ENCODE measurements around the gene DCDC2. TPM values are rescaled to one million over a fixed set of nuclear protein-coding genes. Genes with fewer than 3 reads are reported as not detected.

Gene DCDC2
- total RNA-seq, 4 donors from 2014 or later: 0.29 to 0.64 (median 0.42) TPM

DNA sequence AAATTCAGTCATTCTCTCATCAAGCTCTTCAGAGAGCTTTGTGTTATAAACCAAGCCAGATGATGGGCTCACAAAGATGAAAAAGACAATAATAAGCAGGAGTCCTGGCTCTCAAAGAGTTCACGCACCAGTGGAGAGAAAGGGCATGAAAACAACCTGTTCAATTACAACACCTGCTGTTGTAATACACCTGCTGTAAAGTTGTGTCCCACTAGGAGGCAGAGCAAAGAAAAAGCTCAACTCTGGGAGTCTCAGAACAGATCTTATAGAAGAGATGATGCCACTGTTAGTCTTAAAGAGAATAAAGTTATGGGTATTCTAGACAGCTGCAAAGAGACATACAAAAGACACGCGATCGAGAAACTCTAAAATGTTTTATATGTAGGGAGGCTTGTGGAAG is 100.6 kb downstream of the DCDC2 start:
- intact Hi-C loops (cut with DNase I; ENCODE audit: low total_unique reads): no loop called here
- no peaks in the 10 kb centered on the region for H3K36me3 ChIP-seq
- no peaks in the 10 kb centered on the region for H3K4me1 ChIP-seq
- no peak for TF ChIP-seq POLR2A (IDR thresholded peaks at IDR 0.05)
- TF ChIP-seq, protein P1, sequence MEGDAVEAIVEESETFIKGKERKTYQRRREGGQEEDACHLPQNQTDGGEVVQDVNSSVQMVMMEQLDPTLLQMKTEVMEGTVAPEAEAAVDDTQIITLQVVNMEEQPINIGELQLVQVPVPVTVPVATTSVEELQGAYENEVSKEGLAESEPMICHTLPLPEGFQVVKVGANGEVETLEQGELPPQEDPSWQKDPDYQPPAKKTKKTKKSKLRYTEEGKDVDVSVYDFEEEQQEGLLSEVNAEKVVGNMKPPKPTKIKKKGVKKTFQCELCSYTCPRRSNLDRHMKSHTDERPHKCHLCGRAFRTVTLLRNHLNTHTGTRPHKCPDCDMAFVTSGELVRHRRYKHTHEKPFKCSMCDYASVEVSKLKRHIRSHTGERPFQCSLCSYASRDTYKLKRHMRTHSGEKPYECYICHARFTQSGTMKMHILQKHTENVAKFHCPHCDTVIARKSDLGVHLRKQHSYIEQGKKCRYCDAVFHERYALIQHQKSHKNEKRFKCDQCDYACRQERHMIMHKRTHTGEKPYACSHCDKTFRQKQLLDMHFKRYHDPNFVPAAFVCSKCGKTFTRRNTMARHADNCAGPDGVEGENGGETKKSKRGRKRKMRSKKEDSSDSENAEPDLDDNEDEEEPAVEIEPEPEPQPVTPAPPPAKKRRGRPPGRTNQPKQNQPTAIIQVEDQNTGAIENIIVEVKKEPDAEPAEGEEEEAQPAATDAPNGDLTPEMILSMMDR (IDR thresholded peaks at IDR 0.05 in 4 of 5, conservative IDR thresholded peaks at IDR 0.05 in 1 of 5): no peak
- H3K27me3 ChIP-seq: no peaks in the 10 kb centered on the region
- in situ Hi-C loops (cut with MboI; ENCODE audit: low sequenced_read_pairs in 4 of 4): no loop called here
- DNase-seq (no peak), ATAC-seq (no peak)
- no peak overlapping the region for H3K4me3 ChIP-seq
- no peaks in the 10 kb centered on the region for H3K9me3 ChIP-seq
- no peak overlapping the region for H3K27ac ChIP-seq

DNA sequence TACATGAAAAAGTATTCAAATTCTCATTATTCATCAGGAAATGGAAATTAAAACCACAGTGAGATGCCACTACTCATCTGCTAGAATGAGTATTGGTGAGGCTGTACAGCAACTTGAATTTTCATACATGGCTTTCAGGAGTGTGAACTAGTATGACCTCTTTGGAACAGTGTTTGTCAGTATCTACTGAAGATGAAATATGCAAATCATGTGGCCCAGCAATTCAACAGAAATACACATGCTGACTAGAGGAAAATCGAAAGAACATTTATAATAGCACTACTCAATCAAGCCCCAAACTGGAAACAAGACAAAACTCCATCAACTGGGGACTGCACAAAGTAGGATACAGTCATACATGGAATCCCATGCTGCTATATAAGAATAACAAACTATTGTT is 102.2 kb downstream of the DCDC2 start:
- in situ Hi-C loops (cut with MboI; ENCODE audit: low sequenced_read_pairs in 4 of 4) (no loop called here), intact Hi-C loops (cut with DNase I; ENCODE audit: low total_unique reads) (no loop called here)
- H3K4me3 ChIP-seq: no peak overlapping the region
- no peak for ATAC-seq
- no peak overlapping the region for H3K27ac ChIP-seq
- H3K4me1 ChIP-seq: no peaks in the 10 kb centered on the region
- H3K9me3 ChIP-seq: no peaks in the 10 kb centered on the region
- H3K27me3 ChIP-seq: no peaks in the 10 kb centered on the region
- H3K36me3 ChIP-seq: no peaks in the 10 kb centered on the region
- TF ChIP-seq POLR2A (IDR thresholded peaks at IDR 0.05): no peak
- DNase-seq: no peak

DNA sequence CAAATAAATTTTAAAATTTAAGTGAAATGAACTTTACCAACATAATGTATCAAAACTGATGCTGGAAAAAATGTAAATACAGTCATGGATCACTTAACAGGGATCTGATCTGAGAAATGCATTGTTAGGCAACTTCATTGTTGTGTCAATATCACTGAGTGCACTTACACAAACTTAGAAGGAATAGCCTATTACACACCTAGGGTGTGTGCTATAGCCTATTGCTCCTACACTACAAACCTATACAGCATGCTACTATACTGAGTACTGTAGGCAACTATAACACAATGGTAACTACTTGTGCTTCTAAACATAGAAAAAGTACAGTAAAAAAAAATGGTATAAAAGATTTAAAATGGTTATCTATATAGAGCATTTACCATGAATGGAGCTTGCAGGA is 104.5 kb downstream of the DCDC2 start:
- no peaks in the 10 kb centered on the region for H3K27me3 ChIP-seq
- intact Hi-C loops (cut with DNase I; ENCODE audit: low total_unique reads) (no loop called here), in situ Hi-C loops (cut with MboI; ENCODE audit: low sequenced_read_pairs in 4 of 4) (no loop called here)
- H3K27ac ChIP-seq: no peak overlapping the region
- DNase-seq (no peak), ATAC-seq (no peak)
- H3K4me3 ChIP-seq: no peak overlapping the region
- no peaks in the 10 kb centered on the region for H3K9me3 ChIP-seq
- TF ChIP-seq POLR2A (IDR thresholded peaks at IDR 0.05): no peak
- TF ChIP-seq, protein P1 (IDR thresholded peaks at IDR 0.05 in 4 of 5, conservative IDR thresholded peaks at IDR 0.05 in 1 of 5): no peak
- H3K4me1 ChIP-seq: no peaks in the 10 kb centered on the region
- H3K36me3 ChIP-seq: no peaks in the 10 kb centered on the region

DNA sequence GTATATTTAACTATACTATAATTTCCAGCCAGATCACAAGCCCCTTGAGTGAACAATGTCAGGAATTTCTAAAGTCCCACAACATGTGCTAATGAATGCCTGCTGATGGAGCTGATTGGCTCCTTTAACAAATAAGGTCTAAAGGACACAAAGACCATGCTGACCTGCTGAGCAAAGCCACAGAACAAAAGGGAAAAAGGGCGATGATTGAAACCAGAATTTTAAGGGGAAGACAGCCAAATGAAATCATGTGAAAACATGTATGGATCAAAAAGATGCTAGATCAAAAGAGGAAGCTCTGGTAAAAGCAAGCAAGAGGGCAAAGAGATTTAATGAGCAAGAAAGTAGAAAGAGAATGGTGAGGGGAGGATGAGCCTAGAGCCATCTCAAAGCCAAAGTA is 105.6 kb downstream of the DCDC2 start:
- Histone ChIP-seq H3K36me3 (no peaks in the 10 kb centered on the region), H3K27me3 (no peaks in the 10 kb centered on the region), H3K4me3 (no peak overlapping the region), H3K27ac (no peak overlapping the region), H3K9me3 (no peaks in the 10 kb centered on the region), H3K4me1 (no peaks in the 10 kb centered on the region)
- intact Hi-C loops (cut with DNase I; ENCODE audit: low total_unique reads) (no loop called here), in situ Hi-C loops (cut with MboI; ENCODE audit: low sequenced_read_pairs in 4 of 4) (no loop called here)
- DNase-seq (no peak), ATAC-seq (no peak)
- TF ChIP-seq POLR2A (IDR thresholded peaks at IDR 0.05): no peak
- TF ChIP-seq, protein P1 (IDR thresholded peaks at IDR 0.05 in 4 of 5, conservative IDR thresholded peaks at IDR 0.05 in 1 of 5): no peak

DNA sequence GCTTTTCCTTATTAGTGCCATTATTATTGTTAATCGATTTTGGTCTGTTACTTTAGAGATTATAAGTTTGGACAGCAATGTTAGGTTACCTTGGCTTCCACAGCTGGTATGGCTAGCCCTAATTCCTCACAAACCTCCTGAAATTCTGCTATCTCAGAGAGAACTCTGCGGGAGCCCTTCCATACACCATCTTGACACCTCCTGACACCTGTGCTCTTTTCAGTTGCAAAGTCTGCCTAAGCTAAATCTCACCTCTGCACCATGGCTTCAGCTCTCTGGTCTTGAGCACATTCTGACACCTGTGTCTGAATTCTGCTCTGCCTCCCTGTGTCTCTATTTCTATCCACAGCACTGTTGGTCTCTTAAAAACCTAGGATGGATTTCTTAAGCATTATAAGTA is 106.5 kb downstream of the DCDC2 start:
- intact Hi-C loops (cut with DNase I; ENCODE audit: low total_unique reads) (no loop called here), in situ Hi-C loops (cut with MboI; ENCODE audit: low sequenced_read_pairs in 4 of 4) (no loop called here)
- no peaks in the 10 kb centered on the region for H3K4me1 ChIP-seq
- H3K9me3 ChIP-seq: no peaks in the 10 kb centered on the region
- no peaks in the 10 kb centered on the region for H3K36me3 ChIP-seq
- no peak overlapping the region for H3K27ac ChIP-seq
- no peak for DNase-seq
- H3K27me3 ChIP-seq: no peaks in the 10 kb centered on the region
- H3K4me3 ChIP-seq: no peak overlapping the region
- ATAC-seq: no peak
- TF ChIP-seq, protein P1 (IDR thresholded peaks at IDR 0.05 in 4 of 5, conservative IDR thresholded peaks at IDR 0.05 in 1 of 5): no peak
- TF ChIP-seq POLR2A (IDR thresholded peaks at IDR 0.05): no peak

All from gastrocnemius medialis (tissue), 4 donors.